RWPE2 (cell line): ENCODE measurements around the gene PLCB4.

Source experiments
- ATAC-seq: fragments of 200-7000 bp; cut with Tn5 transposase; 3 replicates; pipeline ENCODE4 v1.9.1; 2021; ENCODE audit warnings: low read depth
- DNase-seq: peaks from one replicate; pipeline ENCODE4 v3.0.0-alpha.2; 2020; ENCODE audit warnings: low spot score
- H3K27ac ChIP-seq: fragments of 450-650 bp; 2 replicates; pipeline ENCODE4 v1.5.1; 2017; ENCODE audit warnings: mild to moderate bottlenecking; ENCODE audit not compliant: poor library complexity, severe bottlenecking
- H3K27me3 ChIP-seq: fragments of 250-450 bp; sonication (Bioruptor Pico); 2 replicates; pipeline ENCODE4 v1.5.1; 2021; ENCODE audit warnings: mild to moderate bottlenecking, moderate library complexity; ENCODE audit not compliant: insufficient read depth, poor library complexity, severe bottlenecking
- H3K36me3 ChIP-seq: fragments of 250-450 bp; sonication (Bioruptor Pico); 2 replicates; pipeline ENCODE4 v1.5.1; 2020; ENCODE audit warnings: low read depth, mild to moderate bottlenecking, moderate library complexity
- H3K4me1 ChIP-seq: fragments of 250-450 bp; sonication (Bioruptor Pico); 2 replicates; pipeline ENCODE4 v1.5.1; 2021; ENCODE audit warnings: mild to moderate bottlenecking, moderate library complexity; ENCODE audit not compliant: insufficient read depth, poor library complexity, severe bottlenecking
- H3K4me3 ChIP-seq: fragments of 250-450 bp; sonication (Bioruptor Pico); 2 replicates; pipeline ENCODE4 v1.5.1; 2021; ENCODE audit warnings: mild to moderate bottlenecking, moderate library complexity; ENCODE audit not compliant: severe bottlenecking
- H3K9me3 ChIP-seq: fragments of 250-450 bp; sonication (Bioruptor Pico); 2 replicates; pipeline ENCODE4 v1.5.1; 2021; ENCODE audit warnings: mild to moderate bottlenecking, moderate library complexity; ENCODE audit not compliant: severe bottlenecking
- TF ChIP-seq, protein P1 (sequence below): fragments of 450-650 bp; IDR thresholded peaks from one replicate; pipeline ENCODE4 v1.5.1; 2017; ENCODE audit warnings: mild to moderate bottlenecking, moderate library complexity; ENCODE audit not compliant: poor library complexity, severe bottlenecking

Gene PLCB4

GRCh38 chr20:9103955-9104354 lies 35.1 kb downstream of the PLCB4 start:
- H3K27me3 ChIP-seq = no peaks in the 10 kb centered on the region
- TF ChIP-seq, protein P1, sequence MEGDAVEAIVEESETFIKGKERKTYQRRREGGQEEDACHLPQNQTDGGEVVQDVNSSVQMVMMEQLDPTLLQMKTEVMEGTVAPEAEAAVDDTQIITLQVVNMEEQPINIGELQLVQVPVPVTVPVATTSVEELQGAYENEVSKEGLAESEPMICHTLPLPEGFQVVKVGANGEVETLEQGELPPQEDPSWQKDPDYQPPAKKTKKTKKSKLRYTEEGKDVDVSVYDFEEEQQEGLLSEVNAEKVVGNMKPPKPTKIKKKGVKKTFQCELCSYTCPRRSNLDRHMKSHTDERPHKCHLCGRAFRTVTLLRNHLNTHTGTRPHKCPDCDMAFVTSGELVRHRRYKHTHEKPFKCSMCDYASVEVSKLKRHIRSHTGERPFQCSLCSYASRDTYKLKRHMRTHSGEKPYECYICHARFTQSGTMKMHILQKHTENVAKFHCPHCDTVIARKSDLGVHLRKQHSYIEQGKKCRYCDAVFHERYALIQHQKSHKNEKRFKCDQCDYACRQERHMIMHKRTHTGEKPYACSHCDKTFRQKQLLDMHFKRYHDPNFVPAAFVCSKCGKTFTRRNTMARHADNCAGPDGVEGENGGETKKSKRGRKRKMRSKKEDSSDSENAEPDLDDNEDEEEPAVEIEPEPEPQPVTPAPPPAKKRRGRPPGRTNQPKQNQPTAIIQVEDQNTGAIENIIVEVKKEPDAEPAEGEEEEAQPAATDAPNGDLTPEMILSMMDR = no peak
- DNase-seq (no peak), ATAC-seq (peak; percentile 86)
- peaks cover 20% of the 10 kb centered on the region for H3K36me3 ChIP-seq
- H3K4me1 ChIP-seq = no peaks in the 10 kb centered on the region
- no peak overlapping the region for H3K4me3 ChIP-seq
- H3K27ac ChIP-seq = peak overlapping the region; percentile 9
- H3K9me3 ChIP-seq = no peaks in the 10 kb centered on the region

- Histone ChIP-seq H3K4me3 (no peak overlapping the region), H3K9me3 (no peaks in the 10 kb centered on the region), H3K36me3 (0 out of 2 replicates have a peak, but pooled peaks cover 10% of the 10 kb centered on the region), H3K27ac (peak overlapping the region; percentile 37), H3K27me3 (no peaks in the 10 kb centered on the region), H3K4me1 (peaks cover 25% of the 10 kb centered on the region)
- TF ChIP-seq, protein P1 = no peak
- DNase-seq (no peak), ATAC-seq (no peak)
Observed at GRCh38 chr20:9108260-9108659, 39.4 kb downstream of the PLCB4 start.

GRCh38 chr20:9109566-9109965 lies 40.7 kb downstream of the PLCB4 start:
- H3K4me1 ChIP-seq = peaks cover 28% of the 10 kb centered on the region
- H3K27me3 ChIP-seq = no peaks in the 10 kb centered on the region
- no peak for ATAC-seq
- no peak for DNase-seq
- H3K27ac ChIP-seq = peak overlapping the region; percentile 37
- TF ChIP-seq, protein P1 = no peak
- no peak overlapping the region for H3K4me3 ChIP-seq
- no peaks in the 10 kb centered on the region for H3K9me3 ChIP-seq
- 0 out of 2 replicates have a peak, but pooled peaks cover 8% of the 10 kb centered on the region for H3K36me3 ChIP-seq

GRCh38 chr20:9110365-9110764 lies 41.5 kb downstream of the PLCB4 start:
- H3K9me3 ChIP-seq = no peaks in the 10 kb centered on the region
- no peak for ATAC-seq
- H3K4me1 ChIP-seq = peaks cover 28% of the 10 kb centered on the region
- TF ChIP-seq, protein P1 = no peak
- peak overlapping the region; percentile 37 for H3K27ac ChIP-seq
- no peaks in the 10 kb centered on the region for H3K27me3 ChIP-seq
- no peak overlapping the region for H3K4me3 ChIP-seq
- DNase-seq = no peak
- 0 out of 2 replicates have a peak, but pooled peaks cover 1% of the 10 kb centered on the region for H3K36me3 ChIP-seq

- Histone ChIP-seq H3K36me3 (no peaks in the 10 kb centered on the region), H3K27ac (peak overlapping the region; percentile 37), H3K27me3 (no peaks in the 10 kb centered on the region), H3K9me3 (no peaks in the 10 kb centered on the region), H3K4me3 (no peak overlapping the region), H3K4me1 (peaks cover 28% of the 10 kb centered on the region)
- DNase-seq = no peak
- TF ChIP-seq, protein P1 = no peak
- no peak for ATAC-seq
Observed at GRCh38 chr20:9110916-9111432, 42.1 kb downstream of the PLCB4 start.
